Epithelial cell of prostate (primary cell): ENCODE measurements around the gene PDGFD.

Source experiments
- DNase-seq: peaks from one replicate; pipeline ENCODE4 v3.0.0-alpha.2; 2011; ENCODE audit warnings: low read depth, low spot score
- H3K27ac ChIP-seq: fragments of 450-650 bp; 2 replicates; pipeline ENCODE4 v1.5.1; 2017; ENCODE audit warnings: mild to moderate bottlenecking

PDGFD gene

GRCh38 chr11:103970701-103971249, 193.2 kb downstream of the PDGFD start:
- DNase-seq: no peak

GRCh38 chr11:103968685-103969084, 195.3 kb downstream of the PDGFD start:
- H3K27ac ChIP-seq: no peak overlapping the region
- DNase-seq: no peak

More at GRCh38 chr11:103970701-103971249, 193.2 kb downstream of the PDGFD start:
- no peak overlapping the region for H3K27ac ChIP-seq

- DNase-seq: no peak
- H3K27ac ChIP-seq: no peak overlapping the region
Observed at GRCh38 chr11:103967985-103968384, 196.0 kb downstream of the PDGFD start.

GRCh38 chr11:103964390-103964789, 199.6 kb downstream of the PDGFD start:
- H3K27ac ChIP-seq: no peak overlapping the region
- DNase-seq: no peak

- no peak for DNase-seq
- H3K27ac ChIP-seq: no peak overlapping the region
Observed at GRCh38 chr11:103963648-103964047, 200.3 kb downstream of the PDGFD start.

- DNase-seq: peak; percentile 14
- no peak overlapping the region for H3K27ac ChIP-seq
Observed at GRCh38 chr11:103961010-103961409, 202.9 kb downstream of the PDGFD start.

GRCh38 chr11:103960108-103960507, 203.8 kb downstream of the PDGFD start:
- no peak for DNase-seq
- H3K27ac ChIP-seq: no peak overlapping the region

- H3K27ac ChIP-seq: no peak overlapping the region
- DNase-seq: no peak
Observed at GRCh38 chr11:103959279-103959942, 204.5 kb downstream of the PDGFD start.

GRCh38 chr11:103958475-103959215, 205.3 kb downstream of the PDGFD start:
- H3K27ac ChIP-seq: no peak overlapping the region
- no peak for DNase-seq

GRCh38 chr11:103953797-103954486, 210.0 kb downstream of the PDGFD start:
- DNase-seq: no peak
- no peak overlapping the region for H3K27ac ChIP-seq

- no peak for DNase-seq
- no peak overlapping the region for H3K27ac ChIP-seq
Observed at GRCh38 chr11:103949781-103950180, 214.2 kb downstream of the PDGFD start.

GRCh38 chr11:103948187-103948763, 215.7 kb downstream of the PDGFD start:
- no peak for DNase-seq
- no peak overlapping the region for H3K27ac ChIP-seq

- no peak for DNase-seq
- no peak overlapping the region for H3K27ac ChIP-seq
Observed at GRCh38 chr11:103947546-103947919, 216.4 kb downstream of the PDGFD start.

GRCh38 chr11:103946793-103947545, 217.0 kb downstream of the PDGFD start:
- H3K27ac ChIP-seq: no peak overlapping the region

GRCh38 chr11:103944251-103944940, 219.6 kb downstream of the PDGFD start:
- H3K27ac ChIP-seq: no peak overlapping the region
- no peak for DNase-seq

More at GRCh38 chr11:103946793-103947545, 217.0 kb downstream of the PDGFD start:
- DNase-seq: no peak

GRCh38 chr11:103942646-103943045, 221.3 kb downstream of the PDGFD start:
- no peak overlapping the region for H3K27ac ChIP-seq
- DNase-seq: no peak

GRCh38 chr11:103940551-103940950, 223.4 kb downstream of the PDGFD start:
- no peak for DNase-seq
- H3K27ac ChIP-seq: no peak overlapping the region

GRCh38 chr11:103939694-103940093, 224.3 kb downstream of the PDGFD start:
- no peak for DNase-seq
- H3K27ac ChIP-seq: no peak overlapping the region

- no peak overlapping the region for H3K27ac ChIP-seq
- no peak for DNase-seq
Observed at GRCh38 chr11:103936059-103936458, 227.9 kb downstream of the PDGFD start.
